Endothelial cell of umbilical vein (primary cell): ENCODE data around the gene GBX2. TPM values are rescaled to one million over a fixed set of nuclear protein-coding genes. Genes with fewer than 3 reads are reported as not detected.

Experiments
- Bru-seq: library from RNA; stranded (reverse); fragments of 400-500 nt; gene quantifications from one replicate; lab custom pipeline; 2021; lab: Mats Ljungman, UMichigan
- BruChase-seq, 2 experiments: library from RNA; stranded (reverse); fragments of 400-500 nt; gene quantifications; one replicate each; lab custom pipeline; 2021; lab: Mats Ljungman, UMichigan
- BruUV-seq: library from RNA; stranded (reverse); fragments of 400-500 nt; replicated peaks from 2 replicates; lab custom pipeline; 2021; lab: Mats Ljungman, UMichigan
- CTCF ChIA-PET: fragments of 300-600, 350-600 bp; sonication (Branson Sonifier 250); formaldehyde crosslinking; loops from one replicate; lab custom pipeline; 2021; ENCODE audit warnings: antibody characterized with exemption, inconsistent platforms; lab: Charles Lee
- POLR2A ChIA-PET: fragments of 300-600, 350-600 bp; sonication (Branson Sonifier 250); formaldehyde crosslinking; loops from one replicate; lab custom pipeline; 2021; ENCODE audit warnings: antibody characterized with exemption, inconsistent platforms; lab: Charles Lee
- DNase-seq: peaks from one replicate; pipeline ENCODE4 v3.0.0-alpha.2; 2011; ENCODE audit warnings: low read depth, low spot score
- FAIRE-seq: peaks from 2 replicates; lab custom pipeline; 2011; peaks lifted over from hg19 to GRCh38; lab: Jason Lieb, UNC
- H2AFZ ChIP-seq: 2 replicates; pipeline ENCODE4 v1.6.0; 2012; ENCODE audit warnings: low read depth, low read length, control low read depth, inconsistent platforms
- H3K27ac ChIP-seq: 2 replicates; pipeline ENCODE4 v1.5.1; 2011; ENCODE audit warnings: low read depth, mild to moderate bottlenecking, control low read depth, low read length, moderate library complexity; ENCODE audit not compliant: insufficient read depth
- H3K27me3 ChIP-seq, 2 experiments: 2 replicates each; pipeline versions ENCODE4 v1.6.0 to v1.6.1; 2011; ENCODE audit warnings: low read length in 2 of 2, mixed read lengths in 1 of 2; ENCODE audit not compliant: control insufficient read depth in 2 of 2, insufficient read depth in 2 of 2
- H3K36me3 ChIP-seq, 2 experiments: 2 replicates in 1 of 2; 3 replicates in 1 of 2; pipeline ENCODE4 v1.5.1; 2011; ENCODE audit warnings: low read length in 2 of 2, mild to moderate bottlenecking in 1 of 2, moderate library complexity in 1 of 2; ENCODE audit not compliant: control insufficient read depth in 2 of 2, insufficient read depth in 2 of 2; ENCODE audit errors: extremely low read depth in 1 of 2
- H3K4me1 ChIP-seq: 3 replicates; pipeline ENCODE4 v1.5.1; 2011; ENCODE audit warnings: mild to moderate bottlenecking, low read length; ENCODE audit not compliant: control insufficient read depth, insufficient read depth; ENCODE audit errors: extremely low read depth
- H3K4me2 ChIP-seq: 2 replicates; pipeline ENCODE4 v1.6.1; 2011; ENCODE audit warnings: low read length, control low read depth, mixed read lengths; ENCODE audit not compliant: insufficient read depth
- H3K4me3 ChIP-seq, 3 experiments: fragments of 200-600 bp in 1 of 3; sonication (generic), shearing (Covaris generic) in 1 of 3; replicated peaks in 1 of 3; 2 replicates each; pipeline ENCODE4 v1.5.1; 2011 to 2016; ENCODE audit warnings: control low read depth in 3 of 3, low read length in 3 of 3, mild to moderate bottlenecking in 2 of 3, inconsistent platforms in 1 of 3, low read depth in 1 of 3, moderate library complexity in 1 of 3; ENCODE audit not compliant: insufficient read depth in 1 of 3
- H3K79me2 ChIP-seq: 2 replicates; pipeline ENCODE4 v1.6.0; 2012; ENCODE audit warnings: low read length, inconsistent platforms; ENCODE audit not compliant: control insufficient read depth, insufficient read depth
- H3K9ac ChIP-seq: replicated peaks from 2 replicates; pipeline ENCODE3; 2011; ENCODE audit warnings: low read length, control low read depth; ENCODE audit not compliant: insufficient read depth; ENCODE audit errors: extremely low read depth
- H3K9me1 ChIP-seq: replicated peaks from 3 replicates; pipeline ENCODE4 v1.6.0; 2011; ENCODE audit warnings: mild to moderate bottlenecking, low read length; ENCODE audit not compliant: control insufficient read depth, insufficient read depth; ENCODE audit errors: extremely low read depth
- H3K9me3 ChIP-seq: replicated peaks from 2 replicates; pipeline ENCODE4 v1.5.1; 2012; ENCODE audit warnings: low read length, inconsistent platforms; ENCODE audit not compliant: control insufficient read depth, insufficient read depth
- H4K20me1 ChIP-seq: replicated peaks from 2 replicates; pipeline ENCODE3; 2011; ENCODE audit warnings: mild to moderate bottlenecking, low read length; ENCODE audit not compliant: control insufficient read depth, insufficient read depth; ENCODE audit errors: extremely low read depth
- POLR2A ChIP-seq: IDR thresholded peaks from 2 replicates; pipeline ENCODE4 v1.6.1; 2012; ENCODE audit warnings: low read depth, mild to moderate bottlenecking, control low read depth, low read length
- POLR2AphosphoS5 ChIP-seq: IDR thresholded peaks from 2 replicates; pipeline ENCODE4 v1.6.1; 2012; ENCODE audit warnings: low read depth, mild to moderate bottlenecking, control low read depth, low read length, moderate library complexity; ENCODE audit not compliant: insufficient read depth
- dilution Hi-C: fragments of 300-500 bp; cut with MboI; formaldehyde crosslinking; loops from one replicate; pipeline ENCODE4 v1.15.0; 2019; ENCODE audit warnings: low sequenced_read_pairs; ENCODE audit not compliant: extremely low pct_ligation_motif_present
- intact Hi-C: fragments of 100-400 bp; cut with micrococcal nuclease; formaldehyde crosslinking; loops from one replicate; pipeline ENCODE4 v1.10.0; 2022
- long read RNA-seq: library from polyadenylated mRNA; stranded (forward); transcript quantifications from one replicate; pipeline ENCODE4 v2.0.0, GENCODE V29; 2021
- polyA minus RNA-seq, 3 experiments: library from RNA; depleted of rRNA, polyadenylated mRNA; stranded (reverse); fragments of >200 nt; gene quantifications; 1 replicate in 1 of 3; 2 replicates in 2 of 3; pipeline ENCODE4 v1.2.3, GENCODE V29; 2011
- polyA plus RNA-seq, 4 experiments: library from polyadenylated mRNA; depleted of rRNA in 3 of 4; stranded (reverse) in 3 of 4; unstranded in 1 of 4; fragments of >200 nt; gene quantifications; 2 replicates each; pipeline versions ENCODE4 v1.2.1 to v1.2.3, GENCODE V29; 2011 to 2012; ENCODE audit warnings: missing spikeins in 1 of 4
- total RNA-seq: library from RNA; stranded (reverse); gene quantifications from 2 replicates; pipeline ENCODE4 v1.2.3, GENCODE V29; 2021
- TF ChIP-seq, protein P1 (sequence below), 2 donors: IDR thresholded peaks; 1 replicate in 1 of 2; 2 replicates in 1 of 2; pipeline ENCODE4 v1.5.1; 2011; ENCODE audit warnings: low read length in 2 of 2, mild to moderate bottlenecking in 2 of 2, moderate library complexity in 2 of 2, control low read depth in 1 of 2, inconsistent platforms in 1 of 2, low read depth in 1 of 2; ENCODE audit not compliant: insufficient read depth in 1 of 2; ENCODE audit errors: extremely low read depth in 1 of 2
- TF ChIP-seq, protein P2 (sequence below): IDR thresholded peaks from 2 replicates; pipeline ENCODE4 v1.6.1; 2011; ENCODE audit not compliant: insufficient read depth, insufficient read length

The GBX2 gene
- 3.6 TPM in 2 replicates for total RNA-seq
- 2.4 and 3.0 TPM in 2 replicates for polyA plus RNA-seq
- 3.8 and 4.8 TPM in 2 replicates for polyA plus RNA-seq (2011; cell fraction: cytosol; rRNA removed)
- polyA plus RNA-seq (2011; cell fraction: nucleus; rRNA removed): 2.5 and 3.5 TPM in 2 replicates
- polyA plus RNA-seq (2012): 6.0 and 9.7 TPM in 2 replicates
- 0.80 and 2.0 TPM in 2 replicates for polyA minus RNA-seq
- polyA minus RNA-seq (2011; cell fraction: cytosol; rRNA and poly(A)+ RNA removed): 0.82 TPM
- polyA minus RNA-seq (2011; cell fraction: nucleus; rRNA and poly(A)+ RNA removed): 1.6 and 3.2 TPM in 2 replicates
- percentile 39 among the genes with signal in this experiment for Bru-seq, nascent RNA
- BruChase-seq, experiment 1, labeled RNA remaining after a 6-hour chase: percentile 33 among the genes with signal in this experiment
- BruChase-seq, experiment 2, labeled RNA remaining after a 2-hour chase: percentile 48 among the genes with signal in this experiment
- long read RNA-seq, partial matches to known transcripts: 0 of 5 reads
- long read RNA-seq, other reads (novel, unspliced or antisense): 0 of 5 reads

DNA sequence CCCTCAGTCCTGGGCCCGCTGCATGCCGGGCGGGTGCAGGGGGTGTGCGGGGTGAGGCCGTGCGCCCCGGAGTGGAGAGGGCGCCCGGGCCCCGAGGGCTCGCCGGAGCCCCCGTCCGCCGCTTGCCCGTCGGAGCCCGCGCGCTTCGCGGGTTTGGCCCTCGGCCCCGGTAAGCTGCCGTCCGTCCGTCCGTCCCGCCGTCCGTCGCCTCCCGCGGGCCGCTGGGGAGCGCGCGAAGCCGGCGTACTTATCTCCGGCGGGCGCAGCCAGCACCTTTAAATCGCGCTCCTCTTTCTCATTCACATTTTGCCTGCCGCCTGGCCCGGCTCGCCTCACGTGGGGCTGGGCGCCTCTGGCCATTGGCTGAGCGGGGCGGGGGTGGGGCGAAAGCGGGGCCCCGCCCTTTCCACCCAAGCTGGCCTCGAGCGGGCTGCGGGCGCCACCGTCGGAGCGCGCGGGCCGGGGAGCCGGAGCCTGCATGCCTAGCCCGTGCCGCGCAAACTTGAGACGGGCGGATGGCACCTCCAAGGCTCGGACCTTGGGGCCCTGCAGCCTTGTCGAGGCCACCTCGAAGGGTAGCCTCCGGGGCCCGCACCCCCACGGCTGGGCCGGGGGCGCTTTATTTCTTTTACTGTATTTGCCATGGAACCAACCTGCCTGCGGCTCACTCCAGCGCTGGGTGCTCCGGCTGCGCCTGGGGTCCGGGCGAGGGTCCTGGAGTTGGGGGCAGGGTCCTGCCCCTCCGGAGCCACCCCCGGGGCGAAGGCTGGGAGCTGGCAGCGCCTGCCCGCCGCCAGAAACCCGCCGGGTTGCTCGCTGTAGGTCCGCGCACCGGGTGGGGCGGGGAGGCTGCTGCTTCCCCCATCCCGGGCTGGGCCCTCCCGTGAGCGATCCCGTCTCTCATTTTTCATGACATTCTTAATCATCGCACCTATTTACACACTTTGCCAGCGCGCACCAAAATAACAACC is at the start of gene GBX2:
TSS of gene GBX2 (minus strand) at position 277 of the 971 bp plus-strand sequence. CDS start 415 bp downstream, outside the sequence.
- Histone ChIP-seq H2AFZ (peak within 1 kb of the TSS; percentile 92), H3K9ac (peak within 1 kb of the TSS; percentile 53), H3K4me3 (peak within 1 kb of the TSS; percentile 59 to 73 (median 68)), H3K27me3 (peaks cover 3 to 48% of the 10 kb centered on the region in 2 experiments), H3K36me3 (no peaks in the 10 kb centered on the region), H3K4me2 (peak within 1 kb of the TSS; percentile 42), H3K4me1 (peaks cover 25% of the 10 kb centered on the region), H3K27ac (peak within 1 kb of the TSS; percentile 11), H4K20me1 (no peaks in the 10 kb centered on the region), H3K9me1 (no peaks in the 10 kb centered on the region), H3K9me3 (no peaks in the 10 kb centered on the region), H3K79me2 (no peaks in the 10 kb centered on the region)
- ChIA-PET CTCF (interaction anchor here (0.9 to 4.9 kb wide), 4 partner anchors 10 to 402 kb away, joined by 3 to 61 read pairs (median 12); no protein-coding TSS in a partner anchor), POLR2A (no interaction called here)
- DNase-seq: peak; percentile 92
- peak; percentile 76 for FAIRE-seq
- dilution Hi-C loops: no loop called here
- BruUV-seq: no TSS peak
- intact Hi-C loops: loop anchor here (2.0 to 5.0 kb wide), 2 partner anchors 308 to 404 kb away; no protein-coding TSS in a partner anchor
- TF ChIP-seq POLR2A (peak; percentile 77), POLR2AphosphoS5 (peak; percentile 81)
- TF ChIP-seq, protein P1, sequence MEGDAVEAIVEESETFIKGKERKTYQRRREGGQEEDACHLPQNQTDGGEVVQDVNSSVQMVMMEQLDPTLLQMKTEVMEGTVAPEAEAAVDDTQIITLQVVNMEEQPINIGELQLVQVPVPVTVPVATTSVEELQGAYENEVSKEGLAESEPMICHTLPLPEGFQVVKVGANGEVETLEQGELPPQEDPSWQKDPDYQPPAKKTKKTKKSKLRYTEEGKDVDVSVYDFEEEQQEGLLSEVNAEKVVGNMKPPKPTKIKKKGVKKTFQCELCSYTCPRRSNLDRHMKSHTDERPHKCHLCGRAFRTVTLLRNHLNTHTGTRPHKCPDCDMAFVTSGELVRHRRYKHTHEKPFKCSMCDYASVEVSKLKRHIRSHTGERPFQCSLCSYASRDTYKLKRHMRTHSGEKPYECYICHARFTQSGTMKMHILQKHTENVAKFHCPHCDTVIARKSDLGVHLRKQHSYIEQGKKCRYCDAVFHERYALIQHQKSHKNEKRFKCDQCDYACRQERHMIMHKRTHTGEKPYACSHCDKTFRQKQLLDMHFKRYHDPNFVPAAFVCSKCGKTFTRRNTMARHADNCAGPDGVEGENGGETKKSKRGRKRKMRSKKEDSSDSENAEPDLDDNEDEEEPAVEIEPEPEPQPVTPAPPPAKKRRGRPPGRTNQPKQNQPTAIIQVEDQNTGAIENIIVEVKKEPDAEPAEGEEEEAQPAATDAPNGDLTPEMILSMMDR (IDR thresholded peaks at IDR 0.05; ENCODE audit: extremely low read depth in 1 of 2, insufficient read depth in 1 of 2, low read depth in 1 of 2, low read length in 2 of 2): no peak
- TF ChIP-seq, protein P2, sequence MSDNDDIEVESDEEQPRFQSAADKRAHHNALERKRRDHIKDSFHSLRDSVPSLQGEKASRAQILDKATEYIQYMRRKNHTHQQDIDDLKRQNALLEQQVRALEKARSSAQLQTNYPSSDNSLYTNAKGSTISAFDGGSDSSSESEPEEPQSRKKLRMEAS: peak; percentile 89
